Islet of Langerhans (tissue), 1 donor: ENCODE results near the gene ADAMTS18.

ENCODE experiments used
- FAIRE-seq: peaks from one replicate; lab custom pipeline; 2011; peaks lifted over from hg19 to GRCh38; lab: Jason Lieb, UNC

Gene ADAMTS18

GRCh38 chr16:77396461-77396860 lies 38.4 kb downstream of the ADAMTS18 start:
- no peak for FAIRE-seq

DNA sequence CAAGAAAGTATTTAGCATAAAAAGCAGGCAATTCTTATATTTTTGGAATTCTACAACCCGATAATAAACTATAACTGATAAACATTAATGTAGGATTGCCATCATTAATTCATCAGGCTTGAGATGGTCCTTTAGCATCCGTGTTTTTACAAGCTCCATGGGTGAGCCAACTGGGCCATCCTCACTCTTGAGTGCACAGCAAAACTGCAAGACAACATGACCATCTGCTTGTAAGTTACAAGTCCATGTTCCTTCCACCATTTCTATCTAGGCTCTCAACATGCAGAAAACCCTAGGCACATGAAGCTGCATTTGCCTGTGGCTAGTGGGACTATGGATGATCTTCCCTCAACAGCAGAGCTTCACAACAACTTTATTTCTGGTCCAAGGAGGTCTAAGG lies 40.1 kb downstream of the ADAMTS18 start:
- FAIRE-seq, result no peak

DNA sequence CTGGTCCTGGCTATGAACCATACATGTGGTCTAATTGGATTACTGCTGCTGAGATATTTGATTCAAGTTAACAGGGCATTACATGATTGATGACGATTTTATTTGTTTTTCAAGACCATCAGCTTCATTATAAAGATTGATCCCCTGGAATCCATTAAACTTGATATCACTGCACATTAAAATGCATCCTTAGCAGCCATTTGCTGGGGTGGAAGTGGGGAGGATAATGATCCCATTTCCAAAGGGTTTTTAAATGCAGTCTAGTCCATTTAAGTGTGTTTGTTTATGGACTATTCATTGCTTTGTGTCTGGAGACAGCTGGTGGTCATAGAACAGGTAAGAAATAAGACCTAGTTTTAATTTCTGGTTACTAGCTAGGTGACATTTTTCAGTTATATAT lies 40.9 kb downstream of the ADAMTS18 start:
- no peak for FAIRE-seq

- FAIRE-seq, result no peak
Observed at GRCh38 chr16:77387815-77388209, 47.0 kb downstream of the ADAMTS18 start.

DNA sequence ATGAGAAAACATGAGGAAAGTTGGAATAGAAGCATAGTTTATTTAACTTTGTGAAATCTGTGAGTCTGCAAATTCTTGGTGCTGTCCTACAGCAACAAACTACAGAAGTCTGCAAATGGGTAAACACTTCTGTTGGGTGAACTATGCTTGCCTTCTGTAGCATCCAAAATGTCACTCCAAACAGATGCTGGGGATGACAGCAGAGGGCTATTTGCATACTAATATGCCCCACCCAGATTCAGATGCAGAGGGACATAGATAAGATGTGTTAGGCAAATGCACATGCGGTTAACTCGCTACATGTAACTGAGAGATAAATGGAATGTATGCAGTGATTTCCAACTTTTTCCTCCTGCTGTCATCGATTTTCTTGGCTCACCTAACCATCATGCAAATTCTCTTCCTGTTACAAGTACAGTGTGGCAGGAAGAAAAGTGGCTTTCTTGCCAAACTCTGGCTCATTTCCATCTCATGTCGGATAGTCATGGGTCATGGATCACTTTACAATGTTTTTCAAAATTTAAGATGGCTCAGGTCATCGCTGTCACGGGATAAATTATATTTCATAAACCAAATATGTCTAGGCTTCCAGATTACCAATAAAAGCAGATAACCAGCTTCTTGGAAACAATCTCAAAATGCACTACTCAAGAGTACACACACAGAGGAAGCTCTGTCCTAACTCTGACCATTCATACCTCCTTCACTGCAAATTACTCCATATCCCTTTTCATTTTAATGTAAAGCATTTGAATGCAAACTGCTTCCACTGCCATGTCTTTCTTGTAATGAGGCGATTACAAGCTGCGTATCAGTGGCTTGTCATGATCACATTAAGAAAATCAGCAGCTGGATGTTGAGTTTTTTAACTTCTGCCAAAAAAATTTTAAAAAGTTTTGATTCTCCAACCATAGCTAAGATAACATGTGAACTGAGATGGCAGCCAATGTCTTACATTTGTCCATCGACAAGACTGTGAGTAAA lies 47.7 kb downstream of the ADAMTS18 start:
- no peak for FAIRE-seq

DNA sequence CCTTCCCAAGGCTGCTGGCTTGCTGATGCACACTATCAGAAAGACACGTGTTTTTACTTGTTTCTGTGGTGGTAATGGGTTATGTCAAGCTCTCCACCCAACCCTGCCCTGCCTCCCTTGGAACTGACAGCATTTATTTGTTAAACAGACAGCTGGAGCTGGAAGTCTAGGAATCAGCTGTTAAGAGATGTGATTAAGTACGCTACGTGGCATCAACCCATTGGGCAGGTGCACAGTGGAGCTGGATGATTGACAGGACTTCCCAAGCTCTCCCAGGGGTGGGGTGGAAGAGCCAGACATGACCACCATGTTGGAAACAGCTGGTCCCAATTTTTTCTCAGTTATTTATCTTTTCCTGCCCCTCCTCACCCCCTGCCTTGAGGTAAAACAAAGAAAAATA lies 49.4 kb downstream of the ADAMTS18 start:
- no peak for FAIRE-seq

- no peak for FAIRE-seq
Observed at GRCh38 chr16:77383606-77384187, 51.1 kb downstream of the ADAMTS18 start.

GRCh38 chr16:77376358-77376757 lies 58.5 kb downstream of the ADAMTS18 start:
- no peak for FAIRE-seq

GRCh38 chr16:77375396-77375795 lies 59.4 kb downstream of the ADAMTS18 start:
- no peak for FAIRE-seq

GRCh38 chr16:77374384-77374783 lies 60.5 kb downstream of the ADAMTS18 start:
- no peak for FAIRE-seq

GRCh38 chr16:77373726-77374125 lies 61.1 kb downstream of the ADAMTS18 start:
- FAIRE-seq, result no peak

GRCh38 chr16:77364770-77365169 lies 70.1 kb downstream of the ADAMTS18 start:
- no peak for FAIRE-seq

GRCh38 chr16:77359065-77359502 lies 75.8 kb downstream of the ADAMTS18 start:
- no peak for FAIRE-seq

- FAIRE-seq, result no peak
Observed at GRCh38 chr16:77353587-77354263, 81.1 kb downstream of the ADAMTS18 start.

DNA sequence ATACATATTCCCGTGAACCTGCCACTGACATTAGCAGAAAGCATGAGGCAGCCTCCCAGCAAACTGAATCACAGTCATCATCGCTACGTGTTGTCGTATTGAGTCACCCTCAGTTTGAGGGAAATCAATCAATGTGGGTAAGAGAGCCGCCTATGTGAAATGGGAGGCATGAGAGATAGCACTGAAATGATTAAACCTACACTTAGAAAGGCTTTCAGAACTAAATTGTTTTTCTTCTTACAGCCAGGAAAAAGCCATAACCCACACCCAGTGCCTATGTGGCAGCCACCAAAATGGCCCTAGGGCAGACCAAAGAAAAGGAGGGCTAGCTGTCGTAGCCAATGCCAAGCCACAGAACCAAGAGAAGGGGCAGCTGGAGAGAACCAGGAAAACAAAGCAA lies 90.5 kb downstream of the ADAMTS18 start:
- FAIRE-seq, result no peak

DNA sequence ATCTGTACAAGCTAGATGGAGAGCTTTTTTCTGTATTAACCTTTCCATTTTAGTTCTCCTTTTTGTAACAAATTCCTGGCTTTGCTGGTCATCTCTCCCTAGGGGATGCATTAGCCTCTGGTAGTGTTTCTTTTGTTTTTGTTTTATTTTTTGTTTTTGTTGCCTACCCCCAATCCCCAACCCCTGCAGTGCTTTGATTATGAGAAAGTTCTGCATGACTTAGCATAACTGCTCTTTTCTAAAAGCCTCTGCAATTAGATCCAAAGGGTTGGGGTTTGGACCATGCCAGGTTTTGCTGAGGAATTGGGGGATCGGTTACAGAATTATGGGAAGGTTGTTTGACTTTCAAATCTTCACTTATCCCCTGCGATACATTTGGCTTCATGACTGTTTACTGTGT lies 98.2 kb downstream of the ADAMTS18 start:
- FAIRE-seq, result no peak

GRCh38 chr16:77335652-77336234 lies 99.1 kb downstream of the ADAMTS18 start:
- no peak for FAIRE-seq

- no peak for FAIRE-seq
Observed at GRCh38 chr16:77332792-77333191, 102.0 kb downstream of the ADAMTS18 start.

- FAIRE-seq, result no peak
Observed at GRCh38 chr16:77331802-77332586, 102.8 kb downstream of the ADAMTS18 start.

GRCh38 chr16:77331043-77331442 lies 103.8 kb downstream of the ADAMTS18 start:
- FAIRE-seq, result peak; percentile 5

DNA sequence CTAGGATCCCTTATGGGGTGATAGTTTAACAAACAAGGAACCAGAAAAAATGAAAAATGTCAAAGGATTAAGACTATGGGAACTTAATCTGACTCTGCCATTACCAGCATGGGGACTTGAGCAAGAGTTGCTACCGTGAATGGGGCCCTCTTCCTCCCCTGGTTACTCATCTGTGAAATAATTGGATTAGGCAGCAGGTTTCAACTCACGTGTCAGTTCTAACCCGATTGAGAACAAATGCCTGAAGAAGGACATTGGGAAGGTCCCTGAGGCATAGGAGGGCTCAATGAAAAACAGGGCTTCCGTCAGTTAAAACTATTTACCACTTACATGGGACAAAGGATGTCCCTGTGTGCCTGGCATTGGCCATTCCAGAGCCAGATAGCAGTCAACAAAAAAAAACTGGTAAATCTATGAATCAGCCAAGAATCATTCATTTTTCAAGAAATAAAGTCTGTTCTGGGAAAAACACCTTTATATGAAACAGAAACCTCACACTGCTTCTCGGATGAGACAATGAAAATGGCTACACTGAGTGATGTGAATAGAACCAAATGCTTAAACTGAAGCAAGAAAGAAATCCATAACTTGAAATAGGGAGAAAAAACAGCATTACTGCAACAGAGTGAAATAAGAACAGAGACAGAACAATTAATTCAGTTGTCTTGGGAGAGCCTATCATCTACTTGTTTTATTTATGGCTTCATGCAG lies 104.3 kb downstream of the ADAMTS18 start:
- no peak for FAIRE-seq
